GM19025 (cell line): ENCODE measurements around the gene ASXL1.

Experiments
- ATAC-seq: cut with Tn5 transposase; IDR thresholded peaks from one replicate; pipeline ENCODE4 v1.9.1; 2021; ENCODE audit warnings: mild to moderate bottlenecking, low read depth, moderate library complexity; ENCODE audit not compliant: unreplicated experiment

The ASXL1 gene

GRCh38 chr20:32474967-32475811 lies 117.1 kb downstream of the ASXL1 start:
- no peak for ATAC-seq

DNA sequence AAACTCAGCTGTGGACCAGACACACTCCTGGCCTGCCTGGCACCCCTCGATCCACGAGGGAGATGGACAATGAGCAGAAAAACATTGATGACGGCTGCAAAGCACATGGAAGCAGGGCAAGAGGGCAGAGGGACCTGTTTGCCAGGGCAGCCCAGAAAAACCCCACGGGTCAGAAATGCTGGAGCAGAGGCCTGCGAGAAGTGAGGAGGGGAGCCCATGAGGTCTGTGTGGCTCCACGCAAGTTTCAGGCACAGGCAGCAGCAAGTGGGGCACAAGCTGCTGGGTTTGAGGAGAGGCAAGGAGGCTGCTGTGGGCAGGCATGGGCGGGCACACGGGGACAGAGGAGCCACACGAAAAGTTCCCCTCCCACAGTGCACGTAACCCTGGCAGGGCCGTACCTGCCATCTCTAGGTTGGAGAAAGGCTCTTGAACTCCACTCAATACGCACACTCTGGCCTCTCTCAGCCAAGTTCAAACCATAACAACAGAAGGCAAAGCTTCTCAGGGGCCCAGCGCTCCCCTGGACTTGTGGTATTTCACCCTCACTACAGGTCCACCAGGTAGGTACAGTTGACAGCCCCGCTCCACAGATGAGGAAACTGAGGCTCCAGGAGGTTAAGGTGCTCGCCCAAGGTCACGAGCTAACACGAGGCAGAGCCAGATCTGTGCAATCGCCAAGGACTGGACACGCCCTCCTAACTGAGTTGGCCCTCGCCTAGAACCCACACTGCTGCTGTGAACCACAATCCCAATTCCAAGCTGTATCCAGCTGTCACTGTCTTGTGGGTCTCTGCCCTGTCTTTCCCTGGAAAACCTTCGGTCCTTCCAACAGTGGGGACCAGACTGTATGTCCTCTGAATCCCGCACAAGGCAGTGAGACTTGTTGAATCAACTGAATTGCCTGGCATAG lies 118.8 kb downstream of the ASXL1 start:
- ATAC-seq, result no peak

DNA sequence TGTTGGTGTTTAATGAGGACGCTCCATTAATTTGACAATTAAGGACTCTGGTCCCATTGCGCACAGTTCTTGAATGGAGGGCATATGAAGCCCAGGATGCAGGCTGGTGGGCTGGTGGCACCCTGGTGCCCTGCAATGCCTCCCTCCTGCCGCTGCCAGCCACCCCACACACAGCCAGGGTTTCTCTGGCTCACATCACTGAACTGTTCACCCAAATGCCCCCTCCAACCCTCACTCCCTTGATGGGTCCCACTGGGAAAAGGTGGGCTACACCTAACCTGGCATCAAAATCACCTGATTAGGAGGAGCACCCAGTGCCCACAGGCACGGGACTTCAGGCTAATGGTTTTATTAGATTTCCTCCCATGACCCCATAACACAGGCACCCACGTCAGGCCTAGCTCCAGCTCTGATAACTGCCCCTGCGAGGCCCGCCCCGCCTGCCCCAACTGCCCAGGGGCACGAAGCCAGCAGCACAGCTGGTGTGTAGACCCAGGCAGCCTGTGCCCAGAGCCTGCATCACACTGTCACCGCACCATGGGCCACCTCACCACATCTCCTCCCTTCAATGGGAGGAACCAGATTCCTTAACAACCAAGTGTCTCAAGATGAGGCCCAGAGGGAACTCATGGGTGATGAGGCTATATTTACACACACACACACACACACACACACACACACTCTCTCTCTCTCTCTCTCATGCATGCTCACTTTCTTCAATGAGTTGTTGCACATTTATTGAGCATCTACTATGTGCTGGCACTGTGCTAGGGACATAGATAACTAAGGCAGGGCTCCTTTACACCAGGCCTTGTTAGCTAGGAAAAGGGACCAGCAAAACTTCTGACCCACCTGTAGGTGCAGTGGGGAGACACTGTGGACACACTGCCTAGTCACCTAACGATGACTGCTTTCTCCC lies 119.7 kb downstream of the ASXL1 start:
- ATAC-seq, result no peak

GRCh38 chr20:32478576-32478975 lies 120.4 kb downstream of the ASXL1 start:
- no peak for ATAC-seq

- ATAC-seq, result no peak
Measured at GRCh38 chr20:32479012-32479411, 120.9 kb downstream of the ASXL1 start.

DNA sequence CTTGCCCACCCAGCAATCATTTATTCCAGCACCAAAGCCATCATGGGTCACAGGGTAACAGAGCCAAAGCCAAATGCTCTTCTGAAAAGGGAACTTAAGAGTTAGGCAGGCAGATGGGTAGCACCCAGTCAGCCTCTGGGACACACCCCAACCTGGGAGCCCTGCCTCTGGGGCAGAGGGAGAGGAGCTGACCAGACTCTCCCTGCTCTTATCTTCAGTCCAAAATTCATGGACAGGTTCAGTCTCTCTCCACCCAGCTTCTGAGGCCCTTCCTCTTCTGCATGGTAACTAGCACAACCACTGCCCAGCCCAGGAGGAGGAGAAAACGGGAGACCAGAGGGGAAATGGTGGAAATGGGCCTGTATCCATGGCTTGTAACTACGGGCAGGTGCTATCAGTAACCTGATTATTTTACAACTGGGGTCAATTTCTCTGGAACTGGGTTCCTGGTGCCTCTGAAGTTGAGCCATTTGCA lies 121.6 kb downstream of the ASXL1 start:
- no peak for ATAC-seq

DNA sequence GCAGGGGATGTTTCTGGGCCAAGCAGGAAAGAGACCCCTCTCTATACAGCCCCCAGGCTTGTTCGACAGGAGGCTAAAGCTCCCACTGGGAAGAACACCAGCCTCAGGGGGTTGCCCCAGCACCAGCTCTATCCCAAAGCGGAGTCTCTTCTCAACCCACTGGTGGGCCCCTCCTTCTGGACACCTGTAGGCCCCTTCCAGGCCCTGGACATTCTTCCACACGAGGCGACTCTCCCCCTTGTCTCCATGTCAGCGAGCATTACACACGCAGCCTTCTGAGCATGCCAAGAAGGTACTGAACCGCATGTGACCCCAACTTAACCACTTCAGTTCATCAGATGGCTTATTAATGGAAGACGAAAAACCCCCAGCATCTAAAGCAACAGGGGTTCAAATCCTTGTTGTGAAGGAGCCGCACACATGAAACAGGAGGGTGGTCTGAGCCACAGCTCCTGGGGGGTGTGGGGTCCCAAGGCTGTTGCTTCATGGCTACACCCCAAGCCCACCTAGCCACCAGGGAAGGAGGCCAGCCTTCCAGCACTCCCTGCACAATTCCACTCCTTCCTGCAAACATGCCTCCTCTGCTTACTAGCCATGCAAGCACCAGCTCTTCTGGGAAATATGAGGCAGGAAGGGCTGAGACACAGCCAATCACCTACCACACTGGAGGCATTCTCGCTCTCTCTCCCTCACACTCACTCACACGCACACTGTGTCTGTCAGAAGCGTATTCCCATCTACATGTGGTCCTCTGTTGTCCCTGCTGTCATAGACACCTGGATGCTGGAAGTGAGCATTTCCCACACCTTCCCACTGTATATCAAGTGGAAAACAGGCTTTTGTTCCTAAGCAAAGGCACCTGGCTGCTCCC lies 122.5 kb downstream of the ASXL1 start:
- no peak for ATAC-seq

- no peak for ATAC-seq
Measured at GRCh38 chr20:32481311-32482142, 123.4 kb downstream of the ASXL1 start.

GRCh38 chr20:32482143-32482441 lies 124.0 kb downstream of the ASXL1 start:
- ATAC-seq, result no peak

DNA sequence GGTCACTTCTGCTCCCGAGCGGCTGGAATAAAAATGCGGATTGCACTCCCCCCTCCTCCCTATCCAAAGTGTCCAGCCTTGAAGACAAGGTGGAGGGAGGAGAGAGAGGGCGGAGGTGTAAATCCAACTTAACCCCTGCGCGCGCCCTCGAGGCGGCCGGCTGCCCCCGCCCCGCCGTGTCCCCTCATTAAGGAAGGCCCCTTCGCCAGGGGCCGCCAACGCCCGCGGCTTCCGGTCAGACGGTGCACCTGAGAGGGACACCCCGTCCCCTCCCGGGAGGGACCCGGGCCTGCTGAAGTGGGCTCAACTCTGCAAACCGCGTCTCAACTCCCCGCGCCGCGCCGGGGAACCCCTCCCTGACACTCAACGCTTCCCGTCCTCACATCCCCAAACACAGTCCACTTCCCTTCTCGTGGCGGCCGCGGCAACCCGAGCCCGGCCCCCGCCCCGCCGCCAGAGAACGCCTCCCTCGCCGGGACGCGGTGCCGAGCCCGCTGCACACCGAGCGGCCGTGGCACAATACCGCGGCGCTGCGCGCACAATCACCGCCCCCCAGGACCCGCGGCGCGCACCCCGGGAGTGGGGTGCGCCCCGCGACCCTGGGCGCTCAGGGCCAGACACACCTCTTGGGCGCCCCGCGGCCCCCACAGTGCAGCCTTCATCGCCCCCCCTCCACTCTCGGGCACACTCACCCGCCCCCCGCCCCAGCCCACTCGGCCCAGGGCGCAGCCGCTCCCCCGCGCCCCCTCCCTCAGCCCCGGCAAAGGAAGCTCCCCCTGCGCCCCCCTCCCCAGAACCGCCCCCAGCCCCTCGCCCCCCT lies 124.5 kb downstream of the ASXL1 start:
- no peak for ATAC-seq

DNA sequence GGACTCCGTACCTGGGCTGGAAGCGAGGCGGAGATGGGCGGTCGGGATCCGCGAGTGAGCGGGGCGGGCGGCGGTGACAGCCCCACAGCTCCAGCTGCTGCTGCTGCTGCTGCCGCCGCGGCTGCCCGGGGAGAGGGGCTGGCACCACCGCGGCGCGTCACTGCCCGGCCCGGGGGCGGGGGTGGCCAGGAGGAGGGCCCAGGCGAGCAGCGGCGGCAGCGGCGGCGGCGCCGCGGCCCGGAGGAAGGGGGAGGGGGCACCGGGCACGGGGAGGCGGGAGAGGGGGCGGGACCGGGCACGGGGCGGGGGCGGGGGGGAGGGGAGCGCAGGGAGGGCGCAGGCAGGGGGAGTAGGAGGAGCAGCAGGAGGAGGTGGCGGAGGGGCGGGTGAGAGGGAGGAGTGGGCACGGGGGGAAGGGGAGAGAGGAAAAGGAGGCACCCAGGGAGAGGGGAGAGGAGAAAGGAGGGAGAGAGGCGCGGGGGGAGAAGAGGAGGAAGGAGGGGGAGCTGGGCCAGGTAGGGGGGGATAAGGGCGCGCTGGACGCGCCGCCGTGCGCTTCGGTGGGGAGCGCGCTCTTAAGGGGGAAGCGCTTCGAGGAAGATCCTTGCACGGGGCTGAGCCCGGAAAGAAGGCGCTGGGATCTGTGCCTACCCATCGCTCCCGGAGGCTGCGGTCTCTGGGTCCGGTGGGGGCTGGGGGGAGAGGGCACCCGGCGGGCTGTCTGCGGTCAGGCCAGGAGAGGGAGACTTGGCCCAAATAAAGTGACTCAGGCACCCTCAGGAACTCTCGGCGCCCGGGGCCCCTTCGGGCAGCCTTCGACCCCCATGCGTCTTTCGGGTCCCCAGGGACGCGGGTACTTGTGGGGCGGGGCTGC lies 125.5 kb downstream of the ASXL1 start:
- ATAC-seq, result no peak

- no peak for ATAC-seq
Measured at GRCh38 chr20:32484225-32484957, 126.3 kb downstream of the ASXL1 start.

DNA sequence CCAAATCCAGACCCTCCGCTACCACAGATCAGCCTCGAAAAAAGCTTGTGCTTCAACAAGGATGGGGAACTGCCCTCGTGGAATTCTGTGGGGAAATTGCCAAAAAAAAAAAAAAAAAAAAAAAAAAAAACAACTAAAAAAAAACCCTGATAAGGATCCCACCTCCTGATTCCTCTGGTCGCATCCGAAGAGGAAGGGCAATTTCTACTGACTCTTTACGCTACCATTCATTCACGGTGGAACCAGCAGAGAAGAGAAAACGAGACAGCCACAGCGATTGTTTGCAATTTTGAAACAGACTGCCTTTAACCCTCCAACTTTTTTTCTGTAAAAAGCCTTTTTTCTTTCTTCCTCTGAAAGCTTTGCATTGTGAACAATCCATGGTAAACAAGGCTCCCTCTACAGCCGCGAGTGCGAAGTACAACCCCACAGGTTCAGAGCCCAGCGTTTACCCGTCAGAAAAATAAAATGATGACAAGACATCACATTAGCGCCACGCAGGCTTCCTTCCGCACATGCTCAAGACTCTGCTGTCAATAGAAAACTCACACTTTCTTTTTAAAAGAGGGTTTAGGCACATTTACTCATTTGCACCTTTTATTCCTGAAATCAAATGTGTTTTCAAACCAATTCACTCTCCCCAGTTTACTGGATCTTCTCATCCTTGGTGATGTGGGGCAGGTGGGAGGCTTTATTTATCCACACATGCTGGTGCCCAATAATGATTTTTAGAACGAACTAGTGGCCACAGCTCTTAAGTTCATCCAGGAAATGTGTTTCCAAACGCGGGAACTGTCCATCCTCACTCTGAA lies 127.0 kb downstream of the ASXL1 start:
- ATAC-seq, result no peak

- ATAC-seq, result no peak
Measured at GRCh38 chr20:32485770-32486478, 127.8 kb downstream of the ASXL1 start.

DNA sequence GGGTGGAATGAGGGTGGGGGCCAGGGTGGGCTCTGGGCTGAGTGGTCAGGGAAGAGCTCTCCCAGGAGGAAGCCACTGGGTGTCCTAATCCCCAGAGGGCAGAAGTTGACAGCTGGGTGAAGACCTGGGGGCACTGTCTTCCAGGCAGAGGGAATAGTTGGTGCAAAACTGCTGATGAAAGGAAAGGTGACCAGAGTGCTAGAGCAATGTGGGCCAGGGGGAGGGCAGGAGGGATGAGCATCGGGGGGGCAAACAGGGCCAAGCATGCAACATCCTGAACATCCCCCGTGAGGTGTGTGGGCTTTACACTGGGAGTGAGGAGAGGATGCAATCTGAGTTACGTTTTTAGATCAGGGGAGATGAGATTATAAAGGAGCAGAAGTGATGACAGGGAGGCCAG lies 129.2 kb downstream of the ASXL1 start:
- no peak for ATAC-seq
